ENCODE results near the gene KCMF1. TPM values are rescaled to one million over a fixed set of nuclear protein-coding genes. Genes with fewer than 3 reads are reported as not detected.

KCMF1 gene
- total and polyA plus RNA-seq, 12 donors, result 9.7 to 74.2 (median 45.4) TPM

- Histone ChIP-seq H3K4me1 (replicated peaks in 1 of 2) (peaks cover 13 to 55% of the 10 kb centered on the region in 2 donors), H3K36me3 (replicated peaks in 1 of 2) (no peaks in the 10 kb centered on the region), H3K4me3 (no peak overlapping the region), H3K9me3 (replicated peaks in 1 of 3) (no peaks in the 10 kb centered on the region), H3K27ac (no peak overlapping the region), H3K27me3 (no peaks in the 10 kb centered on the region)
- intact Hi-C loops (cut with DNase I), result no loop called here
- WGBS, 4 donors, result 42 to 52% (median 49%) methylated on average over 1 of the region's 1 CpG
- no peak for TF ChIP-seq CTCF (IDR thresholded peaks at IDR 0.05)
- TF ChIP-seq POLR2A (IDR thresholded peaks at IDR 0.05), result no peak
- DNase-seq, result no peak
Measured at GRCh38 chr2:84989927-84990326, 19.0 kb downstream of the KCMF1 start.

- peak overlapping the region in 2 of 5 donors; percentile 1 to 32 for H3K27ac ChIP-seq
Measured at GRCh38 chr2:84991404-84992160, 20.6 kb downstream of the KCMF1 start.

GRCh38 chr2:84995826-84996225, 24.9 kb downstream of the KCMF1 start:
- TF ChIP-seq CTCF (IDR thresholded peaks at IDR 0.05) (no peak), POLR2A (IDR thresholded peaks at IDR 0.05) (no peak)
- Histone ChIP-seq H3K4me1 (replicated peaks in 1 of 2) (peaks cover 0 to 37% of the 10 kb centered on the region in 2 donors), H3K9me3 (replicated peaks in 1 of 3) (no peaks in the 10 kb centered on the region), H3K4me3 (no peak overlapping the region), H3K27ac (no peak overlapping the region), H3K27me3 (no peaks in the 10 kb centered on the region), H3K36me3 (replicated peaks in 1 of 2) (no peaks in the 10 kb centered on the region)
- 71 to 87% (median 82%) methylated on average over 2 of the region's 2 CpGs for WGBS, 4 donors
- no peak for DNase-seq
- intact Hi-C loops (cut with DNase I), result no loop called here

More at GRCh38 chr2:84991404-84992160, 20.6 kb downstream of the KCMF1 start:
- 50 to 75% (median 71%) methylated on average over 2 of the region's 2 CpGs for WGBS, 4 donors
- Histone ChIP-seq H3K36me3 (replicated peaks in 1 of 2) (no peaks in the 10 kb centered on the region), H3K27me3 (no peaks in the 10 kb centered on the region), H3K4me3 (no peak overlapping the region), H3K4me1 (replicated peaks in 1 of 2) (peaks cover 8 to 55% of the 10 kb centered on the region in 2 donors), H3K9me3 (replicated peaks in 1 of 3) (no peaks in the 10 kb centered on the region)
- intact Hi-C loops (cut with DNase I), result no loop called here
- DNase-seq, result no peak
- TF ChIP-seq POLR2A (IDR thresholded peaks at IDR 0.05) (no peak), CTCF (IDR thresholded peaks at IDR 0.05) (no peak)

- H3K4me1 ChIP-seq (replicated peaks in 1 of 2), result peaks cover 0 to 28% of the 10 kb centered on the region in 2 donors
- H3K27ac ChIP-seq, result no peak overlapping the region
- TF ChIP-seq CTCF (IDR thresholded peaks at IDR 0.05) (no peak), POLR2A (IDR thresholded peaks at IDR 0.05) (no peak)
- 94 to 97% (median 95%) methylated on average over 2 of the region's 2 CpGs for whole genome bisulfite sequencing, 4 donors
- DNase-seq, result no peak
- intact Hi-C loops (cut with DNase I), result no loop called here
- H3K27me3 ChIP-seq, result no peaks in the 10 kb centered on the region
- H3K4me3 ChIP-seq, result no peak overlapping the region
- no peaks in the 10 kb centered on the region for H3K9me3 ChIP-seq (replicated peaks in 1 of 3)
- no peaks in the 10 kb centered on the region for H3K36me3 ChIP-seq (replicated peaks in 1 of 2)
Measured at GRCh38 chr2:84996909-84997308, 25.9 kb downstream of the KCMF1 start.

All from adrenal gland (tissue), 12 donors.